CD1c-positive myeloid dendritic cell (primary cell): ENCODE data around the gene DCDC2.
A peak's percentile ranks its signal among the peaks of the same experiment; 100 is the strongest.
"Not testable (repeated sequence)": the region's sequence is repeated elsewhere in the genome, so short reads cannot be mapped to it uniquely, and the experiment has no call there.

ENCODE experiments used
- DNase-seq: peaks from one replicate; pipeline ENCODE4 v3.0.0-alpha.2; 2016; ENCODE audit errors: extremely low spot score

Gene DCDC2

GRCh38 chr6:24327756-24328155 is 30.1 kb downstream of the DCDC2 start:
- no peak for DNase-seq

- no peak for DNase-seq
Observed at GRCh38 chr6:24325978-24326377, 31.9 kb downstream of the DCDC2 start.

GRCh38 chr6:24324617-24325016 is 33.2 kb downstream of the DCDC2 start:
- DNase-seq: no peak

- DNase-seq: no peak
Observed at GRCh38 chr6:24323632-24324337, 34.1 kb downstream of the DCDC2 start.

- no peak for DNase-seq
Observed at GRCh38 chr6:24322924-24323323, 34.9 kb downstream of the DCDC2 start.

- DNase-seq: not testable (repeated sequence)
Observed at GRCh38 chr6:24322446-24322845, 35.4 kb downstream of the DCDC2 start.

GRCh38 chr6:24321538-24322162 is 36.2 kb downstream of the DCDC2 start:
- DNase-seq: no peak

- no peak for DNase-seq
Observed at GRCh38 chr6:24313251-24314141, 44.4 kb downstream of the DCDC2 start.

GRCh38 chr6:24311775-24312174 is 46.1 kb downstream of the DCDC2 start:
- DNase-seq: not testable (repeated sequence)

- DNase-seq: no peak
Observed at GRCh38 chr6:24307881-24308280, 50.0 kb downstream of the DCDC2 start.

- no peak for DNase-seq
Observed at GRCh38 chr6:24306936-24307335, 50.9 kb downstream of the DCDC2 start.

- no peak for DNase-seq
Observed at GRCh38 chr6:24306038-24306437, 51.8 kb downstream of the DCDC2 start.

- no peak for DNase-seq
Observed at GRCh38 chr6:24296944-24297343, 60.9 kb downstream of the DCDC2 start.

- not testable (repeated sequence) for DNase-seq
Observed at GRCh38 chr6:24293852-24294251, 64.0 kb downstream of the DCDC2 start.

- DNase-seq: no peak
Observed at GRCh38 chr6:24287239-24287638, 70.6 kb downstream of the DCDC2 start.

- no peak for DNase-seq
Observed at GRCh38 chr6:24284006-24284405, 73.9 kb downstream of the DCDC2 start.

GRCh38 chr6:24283043-24283985 is 74.5 kb downstream of the DCDC2 start:
- peak; percentile 83 for DNase-seq

GRCh38 chr6:24274441-24275083 is 83.3 kb downstream of the DCDC2 start:
- peak; percentile 28 for DNase-seq

GRCh38 chr6:24273096-24273870 is 84.6 kb downstream of the DCDC2 start:
- no peak for DNase-seq

GRCh38 chr6:24272553-24272952 is 85.3 kb downstream of the DCDC2 start:
- DNase-seq: no peak
